PFSK-1 (cell line): ENCODE results near the gene LMNTD1.

Experiments
- POLR2AphosphoS5 ChIP-seq: IDR thresholded peaks from 2 replicates; pipeline ENCODE4 v1.6.1; 2012; ENCODE audit warnings: low read depth, mild to moderate bottlenecking, control low read depth, low read length, moderate library complexity
- REST ChIP-seq, 2 experiments: IDR thresholded peaks; 2 replicates each; pipeline versions ENCODE4 v1.6.1 to v1.8.0; 2011 to 2012; ENCODE audit warnings: low read depth in 2 of 2, low read length in 2 of 2, control low read depth in 1 of 2, inconsistent platforms in 1 of 2, mild to moderate bottlenecking in 1 of 2, moderate library complexity in 1 of 2; ENCODE audit not compliant: insufficient read depth in 1 of 2
- SIN3A ChIP-seq: IDR thresholded peaks from 2 replicates; pipeline ENCODE4 v1.6.1; 2012; ENCODE audit warnings: mild to moderate bottlenecking, low read length, moderate library complexity, borderline replicate concordance; ENCODE audit not compliant: insufficient read depth

GRCh38 chr12:25578411-25579143 lies 25.5 kb upstream of the LMNTD1 start:
- TF ChIP-seq REST (IDR thresholded peaks at IDR 0.05; ENCODE audit: insufficient read depth in 1 of 2, low read depth in 2 of 2, low read length in 2 of 2) (no peak), SIN3A (no peak), POLR2AphosphoS5 (no peak)
